Tibial artery (tissue), 4 donors: Measurements from ENCODE around the gene ATF7.
"Not testable (repeated sequence)": the region's sequence is repeated elsewhere in the genome, so short reads cannot be mapped to it uniquely, and the experiment has no call there.

ENCODE experiments used
- DNase-seq, 2 donors: peaks; one replicate each; pipeline ENCODE4 v3.0.0-alpha.2; 2019
- H3K27ac ChIP-seq, 2 donors: fragments of 200-600 bp; sonication (generic) in 1 of 2; 1 replicate in 1 of 2; 2 replicates in 1 of 2; pipeline ENCODE4 v1.5.1; 2018 to 2019; ENCODE audit warnings: mild to moderate bottlenecking in 1 of 2
- H3K27me3 ChIP-seq, 2 donors: fragments of 200-600 bp; sonication (generic) in 1 of 2; one replicate each; pipeline versions ENCODE4 v1.5.1 to v1.6.0; 2016 to 2019
- H3K36me3 ChIP-seq, 3 donors: fragments of 200-600 bp; sonication (generic) in 2 of 3; one replicate each; pipeline ENCODE4 v1.5.1; 2016 to 2019; ENCODE audit warnings: mild to moderate bottlenecking in 2 of 3
- H3K4me1 ChIP-seq, 4 donors: fragments of 200-600 bp; sonication (generic) in 2 of 4; 1 replicate in 3 of 4; 2 replicates in 1 of 4; pipeline ENCODE4 v1.5.1; 2016 to 2019
- H3K4me3 ChIP-seq, 2 donors: fragments of 200-600 bp; sonication (generic) in 1 of 2; 1 replicate in 1 of 2; 2 replicates in 1 of 2; pipeline ENCODE4 v1.5.1; 2018 to 2019; ENCODE audit warnings: mild to moderate bottlenecking in 2 of 2
- H3K9me3 ChIP-seq, 3 donors: fragments of 200-600 bp; sonication (generic) in 1 of 3; one replicate each; pipeline ENCODE4 v1.5.1; 2016 to 2019
- intact Hi-C: fragments of 100-400 bp; cut with DNase I; formaldehyde crosslinking; loops from one replicate; pipeline ENCODE4 v1.15.0; 2023; ENCODE audit warnings: low total_unique reads
- TF ChIP-seq, protein P1 (sequence below), 2 experiments: fragments of 200-600 bp in 1 of 2; fragments of 450-650 bp in 1 of 2; IDR thresholded peaks; one replicate each; pipeline ENCODE4 v1.5.1; 2017 to 2019; ENCODE audit warnings: antibody characterized with exemption in 2 of 2, mild to moderate bottlenecking in 1 of 2, moderate library complexity in 1 of 2

Gene ATF7

DNA sequence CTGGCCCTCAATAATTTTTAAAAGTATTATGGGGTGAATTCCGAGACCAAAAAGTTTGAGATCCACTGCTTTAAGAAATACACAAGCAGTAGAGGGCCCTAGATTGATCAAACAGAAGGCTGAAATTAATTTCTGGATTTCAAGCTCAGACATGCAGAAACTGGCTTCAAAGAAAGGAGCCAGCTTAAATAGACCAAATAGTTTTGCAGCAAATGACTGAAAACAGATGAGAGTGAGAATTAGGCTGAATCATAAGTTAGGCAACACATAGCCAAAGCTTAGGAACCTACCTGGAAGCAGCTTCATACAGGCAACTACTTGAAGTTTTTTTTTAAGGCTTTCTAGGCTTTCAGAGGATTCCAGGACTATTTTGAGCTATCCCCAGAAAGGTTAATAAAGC, 12.4 kb downstream of the ATF7 start:
- no peaks in the 10 kb centered on the region for H3K9me3 ChIP-seq
- H3K36me3 ChIP-seq, result peaks cover 0 to 16% (median 8%) of the 10 kb centered on the region in 3 donors
- peaks cover 0 to 63% (median 32%) of the 10 kb centered on the region in 4 donors for H3K4me1 ChIP-seq
- TF ChIP-seq, protein P1, sequence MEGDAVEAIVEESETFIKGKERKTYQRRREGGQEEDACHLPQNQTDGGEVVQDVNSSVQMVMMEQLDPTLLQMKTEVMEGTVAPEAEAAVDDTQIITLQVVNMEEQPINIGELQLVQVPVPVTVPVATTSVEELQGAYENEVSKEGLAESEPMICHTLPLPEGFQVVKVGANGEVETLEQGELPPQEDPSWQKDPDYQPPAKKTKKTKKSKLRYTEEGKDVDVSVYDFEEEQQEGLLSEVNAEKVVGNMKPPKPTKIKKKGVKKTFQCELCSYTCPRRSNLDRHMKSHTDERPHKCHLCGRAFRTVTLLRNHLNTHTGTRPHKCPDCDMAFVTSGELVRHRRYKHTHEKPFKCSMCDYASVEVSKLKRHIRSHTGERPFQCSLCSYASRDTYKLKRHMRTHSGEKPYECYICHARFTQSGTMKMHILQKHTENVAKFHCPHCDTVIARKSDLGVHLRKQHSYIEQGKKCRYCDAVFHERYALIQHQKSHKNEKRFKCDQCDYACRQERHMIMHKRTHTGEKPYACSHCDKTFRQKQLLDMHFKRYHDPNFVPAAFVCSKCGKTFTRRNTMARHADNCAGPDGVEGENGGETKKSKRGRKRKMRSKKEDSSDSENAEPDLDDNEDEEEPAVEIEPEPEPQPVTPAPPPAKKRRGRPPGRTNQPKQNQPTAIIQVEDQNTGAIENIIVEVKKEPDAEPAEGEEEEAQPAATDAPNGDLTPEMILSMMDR (IDR thresholded peaks at IDR 0.05), result no peak
- no peak overlapping the region for H3K27ac ChIP-seq
- H3K27me3 ChIP-seq, result no peaks in the 10 kb centered on the region
- intact Hi-C loops, result no loop called here
- no peak for DNase-seq
- H3K4me3 ChIP-seq, result no peak overlapping the region

DNA sequence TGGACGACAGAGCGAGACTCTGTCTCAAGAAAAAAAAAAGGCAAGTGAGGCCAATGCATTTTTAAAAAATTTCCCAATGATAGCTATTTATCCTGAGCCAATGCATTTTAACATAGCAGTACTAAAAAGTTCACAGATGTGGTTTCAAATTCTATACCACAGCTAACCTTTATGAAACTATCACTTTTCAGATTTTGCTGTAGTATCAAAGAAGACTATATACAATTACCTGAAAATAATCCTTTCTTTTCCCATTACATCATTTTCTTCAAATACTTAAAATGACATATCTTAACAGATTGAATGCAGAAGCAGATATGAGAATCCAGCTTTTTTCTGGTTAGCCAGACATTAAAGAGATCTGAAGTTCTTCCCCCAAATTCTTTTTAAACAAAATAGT, 13.2 kb downstream of the ATF7 start:
- DNase-seq, result no peak
- intact Hi-C loops, result no loop called here
- Histone ChIP-seq H3K4me1 (peaks cover 0 to 54% (median 28%) of the 10 kb centered on the region in 4 donors), H3K27ac (no peak overlapping the region), H3K4me3 (no peak overlapping the region), H3K27me3 (no peaks in the 10 kb centered on the region), H3K36me3 (peaks cover 0 to 16% (median 8%) of the 10 kb centered on the region in 3 donors), H3K9me3 (no peaks in the 10 kb centered on the region)
- TF ChIP-seq, protein P1 (IDR thresholded peaks at IDR 0.05), result no peak

DNA sequence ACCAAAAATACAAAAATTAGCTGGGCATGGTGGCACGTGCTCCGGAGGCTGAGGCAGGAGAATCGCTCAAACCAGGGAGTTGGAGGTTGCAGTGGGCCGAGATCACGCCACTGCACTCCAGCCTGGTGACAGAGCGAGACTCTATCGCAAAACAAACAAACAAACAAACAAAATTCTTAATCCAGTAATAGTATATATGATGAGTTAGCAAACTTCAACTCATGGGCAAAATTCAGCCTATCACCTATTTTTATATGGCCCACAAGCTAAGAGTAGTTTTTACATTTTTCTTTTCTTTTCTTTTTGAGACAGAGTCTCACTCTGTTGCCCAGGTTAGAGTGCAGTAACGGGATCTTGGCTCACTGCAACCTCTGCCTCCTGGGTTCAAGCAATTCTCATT, 14.9 kb downstream of the ATF7 start:
- no peak for DNase-seq
- Histone ChIP-seq H3K36me3 (peaks cover 0 to 16% (median 8%) of the 10 kb centered on the region in 3 donors), H3K4me1 (peaks cover 0 to 37% (median 19%) of the 10 kb centered on the region in 4 donors), H3K9me3 (no peaks in the 10 kb centered on the region), H3K27me3 (no peaks in the 10 kb centered on the region), H3K4me3 (no peak overlapping the region), H3K27ac (no peak overlapping the region)
- intact Hi-C loops, result no loop called here
- TF ChIP-seq, protein P1 (IDR thresholded peaks at IDR 0.05), result no peak

DNA sequence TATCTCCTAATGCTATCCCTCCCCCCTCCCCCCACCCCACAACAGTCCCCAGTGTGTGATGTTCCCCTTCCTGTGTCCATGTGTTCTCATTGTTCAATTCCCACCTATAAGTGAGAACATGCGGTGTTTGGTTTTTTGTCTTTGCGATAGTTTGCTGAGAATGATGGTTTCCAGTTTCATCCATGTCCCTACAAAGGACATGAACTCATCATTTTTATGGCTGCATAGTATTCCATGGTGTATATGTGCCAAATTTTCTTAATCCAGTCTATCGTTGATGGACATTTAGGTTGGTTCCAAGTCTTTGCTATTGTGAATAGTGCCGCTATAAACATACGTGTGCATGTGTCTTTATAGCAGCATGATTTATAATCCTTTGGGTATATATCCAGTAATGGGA, 19.5 kb downstream of the ATF7 start:
- H3K36me3 ChIP-seq, H3K27me3 ChIP-seq, H3K4me3 ChIP-seq, intact Hi-C loops, H3K9me3 ChIP-seq, H3K27ac ChIP-seq, DNase-seq: not testable (repeated sequence)
- peaks cover 0 to 25% (median 16%) of the 10 kb centered on the region in 4 donors for H3K4me1 ChIP-seq

DNA sequence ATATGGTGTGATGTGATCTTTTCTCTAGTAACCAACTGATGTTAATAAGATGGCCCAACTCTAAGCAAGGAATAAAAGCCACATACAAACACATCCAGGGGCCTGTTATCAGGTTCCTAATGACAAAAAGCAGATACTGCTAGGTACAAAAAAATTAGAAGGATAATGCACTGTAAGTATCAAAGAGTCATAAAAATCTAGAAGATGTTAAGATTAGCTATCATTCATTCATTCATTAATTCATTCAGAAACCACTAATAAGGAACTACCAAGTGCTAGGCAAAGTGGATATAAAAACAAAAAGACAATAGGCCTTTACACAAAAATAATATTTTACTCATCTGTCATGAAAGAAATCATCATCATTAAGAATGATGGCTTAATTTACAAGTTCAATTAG, 21.6 kb downstream of the ATF7 start:
- no peak overlapping the region for H3K27ac ChIP-seq
- TF ChIP-seq, protein P1 (IDR thresholded peaks at IDR 0.05), result no peak
- intact Hi-C loops, result no loop called here
- H3K4me3 ChIP-seq, result no peak overlapping the region
- peaks cover 0 to 10% (median 0%) of the 10 kb centered on the region in 3 donors for H3K36me3 ChIP-seq
- no peak for DNase-seq
- peaks cover 0 to 39% (median 19%) of the 10 kb centered on the region in 4 donors for H3K4me1 ChIP-seq
- H3K9me3 ChIP-seq, result no peaks in the 10 kb centered on the region
- H3K27me3 ChIP-seq, result no peaks in the 10 kb centered on the region

DNA sequence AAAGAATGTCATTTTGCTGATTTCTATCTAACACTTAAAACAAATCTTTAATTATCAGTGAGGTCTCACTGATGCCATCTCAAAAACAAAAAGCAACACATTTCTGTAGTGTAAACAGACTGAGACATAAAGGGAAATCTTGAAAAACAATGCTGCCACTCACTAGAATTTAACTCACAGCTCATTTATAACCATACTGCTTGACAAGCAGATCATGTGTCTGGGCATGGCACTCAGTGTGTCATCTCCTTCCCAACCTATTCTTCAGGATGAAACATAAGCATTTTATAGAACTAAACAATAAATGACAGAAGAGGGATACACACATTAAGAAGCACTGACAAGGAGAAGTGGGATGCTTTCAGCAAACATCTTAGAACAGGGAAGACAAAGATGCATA, 22.4 kb downstream of the ATF7 start:
- Histone ChIP-seq H3K27me3 (no peaks in the 10 kb centered on the region), H3K27ac (no peak overlapping the region), H3K36me3 (peaks cover 0 to 10% (median 0%) of the 10 kb centered on the region in 3 donors), H3K4me1 (peaks cover 0 to 39% (median 19%) of the 10 kb centered on the region in 4 donors), H3K9me3 (no peaks in the 10 kb centered on the region), H3K4me3 (no peak overlapping the region)
- intact Hi-C loops, result no loop called here
- no peak for DNase-seq
- TF ChIP-seq, protein P1 (IDR thresholded peaks at IDR 0.05), result no peak
